IPS-18a (cell line): ENCODE measurements around the gene PRSS53.
"Not testable (repeated sequence)": the region's sequence is repeated elsewhere in the genome, so short reads cannot be mapped to it uniquely, and the experiment has no call there.

Experiments used
- H3K27ac ChIP-seq: one replicate; pipeline ENCODE4 v1.5.1; 2013; ENCODE audit warnings: low read length
- H3K27me3 ChIP-seq: one replicate; pipeline ENCODE4 v1.6.1; 2013; ENCODE audit warnings: mild to moderate bottlenecking, low read length; ENCODE audit not compliant: control insufficient read depth, insufficient read depth
- H3K36me3 ChIP-seq: one replicate; pipeline ENCODE4 v1.6.1; 2013; ENCODE audit warnings: low read depth, low read length; ENCODE audit not compliant: control insufficient read depth
- H3K4me1 ChIP-seq: one replicate; pipeline ENCODE4 v1.6.1; 2013; ENCODE audit warnings: low read depth, low read length; ENCODE audit not compliant: control insufficient read depth
- H3K4me3 ChIP-seq: one replicate; pipeline ENCODE4 v1.5.1; 2013; ENCODE audit warnings: low read length
- H3K9ac ChIP-seq: one replicate; pipeline ENCODE4 v1.6.1; 2013; ENCODE audit warnings: mild to moderate bottlenecking, low read length, moderate library complexity
- H3K9me3 ChIP-seq: one replicate; pipeline ENCODE4 v1.6.1; 2013; ENCODE audit warnings: low read depth, low read length; ENCODE audit not compliant: control insufficient read depth

PRSS53 gene

DNA sequence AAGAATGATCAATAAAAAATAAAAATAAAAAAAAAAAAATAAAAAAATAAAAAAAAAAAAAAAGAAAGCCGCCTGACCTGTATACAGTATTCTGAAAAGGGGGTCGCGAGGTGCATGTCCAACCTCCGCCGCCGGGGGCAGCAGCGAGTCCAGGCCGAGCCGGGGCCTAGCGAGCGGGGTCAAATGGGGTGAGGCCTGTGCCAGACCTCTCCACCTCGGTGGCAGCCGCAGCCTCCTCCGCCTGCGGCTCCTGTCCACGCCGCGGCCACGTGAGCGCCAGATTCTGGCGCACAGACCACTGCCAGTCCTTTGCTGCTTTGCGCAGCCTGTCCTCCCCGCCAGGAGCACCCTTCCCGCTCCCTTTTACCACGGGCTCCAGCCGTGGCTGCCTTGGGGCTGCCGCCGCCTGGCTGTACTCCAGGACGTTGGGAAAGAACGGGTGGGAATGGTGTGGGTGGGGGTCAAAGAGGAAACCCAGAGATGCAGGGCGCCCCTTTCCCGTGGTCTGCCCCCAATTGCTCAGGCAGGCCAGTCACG is 17.0 kb upstream of the PRSS53 start:
- Histone ChIP-seq H3K27me3 (no peaks in the 10 kb centered on the region), H3K9ac (no peak overlapping the region), H3K27ac (no peak overlapping the region), H3K9me3 (no peaks in the 10 kb centered on the region), H3K4me1 (no peaks in the 10 kb centered on the region), H3K4me3 (no peak overlapping the region), H3K36me3 (peaks cover 9% of the 10 kb centered on the region)

DNA sequence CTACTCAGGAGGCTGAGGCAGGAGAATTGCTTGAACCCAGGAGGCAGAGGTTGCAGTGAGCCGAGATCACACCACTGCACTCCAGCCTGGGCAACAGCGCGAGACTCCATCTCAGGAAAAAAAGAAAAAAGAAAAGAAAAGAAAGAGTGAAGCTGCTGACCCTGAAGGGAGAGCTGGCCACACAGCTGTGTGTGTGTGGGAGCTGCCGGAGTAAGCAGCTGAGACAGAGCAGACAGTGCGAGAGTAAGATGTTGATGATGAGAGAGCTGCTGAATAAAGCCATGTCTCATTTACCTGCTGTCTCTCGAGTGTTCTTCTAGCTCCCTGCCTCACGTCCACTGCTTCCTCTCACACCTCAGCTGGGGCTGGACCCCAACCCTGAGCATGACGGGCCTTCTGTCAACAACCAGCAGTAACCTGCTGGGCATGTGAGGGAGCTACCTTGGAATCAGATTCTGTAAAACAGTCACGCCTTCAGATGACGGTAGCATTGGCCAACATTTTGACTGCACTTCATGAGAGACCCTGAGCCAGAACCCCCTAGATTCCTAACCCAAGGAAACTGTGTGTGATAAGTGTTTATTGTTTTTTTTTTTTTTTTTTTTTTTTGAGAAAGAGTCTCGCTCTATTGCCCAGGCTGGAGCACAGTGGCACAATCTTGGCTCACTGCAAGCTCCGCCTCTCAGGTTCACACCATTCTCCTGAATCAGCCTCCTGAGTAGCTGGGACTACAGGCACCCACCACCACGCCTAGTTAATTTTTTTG is 12.3 kb upstream of the PRSS53 start:
- H3K9ac ChIP-seq, H3K4me1 ChIP-seq, H3K4me3 ChIP-seq, H3K9me3 ChIP-seq, H3K27ac ChIP-seq, H3K27me3 ChIP-seq, H3K36me3 ChIP-seq: not testable (repeated sequence)

DNA sequence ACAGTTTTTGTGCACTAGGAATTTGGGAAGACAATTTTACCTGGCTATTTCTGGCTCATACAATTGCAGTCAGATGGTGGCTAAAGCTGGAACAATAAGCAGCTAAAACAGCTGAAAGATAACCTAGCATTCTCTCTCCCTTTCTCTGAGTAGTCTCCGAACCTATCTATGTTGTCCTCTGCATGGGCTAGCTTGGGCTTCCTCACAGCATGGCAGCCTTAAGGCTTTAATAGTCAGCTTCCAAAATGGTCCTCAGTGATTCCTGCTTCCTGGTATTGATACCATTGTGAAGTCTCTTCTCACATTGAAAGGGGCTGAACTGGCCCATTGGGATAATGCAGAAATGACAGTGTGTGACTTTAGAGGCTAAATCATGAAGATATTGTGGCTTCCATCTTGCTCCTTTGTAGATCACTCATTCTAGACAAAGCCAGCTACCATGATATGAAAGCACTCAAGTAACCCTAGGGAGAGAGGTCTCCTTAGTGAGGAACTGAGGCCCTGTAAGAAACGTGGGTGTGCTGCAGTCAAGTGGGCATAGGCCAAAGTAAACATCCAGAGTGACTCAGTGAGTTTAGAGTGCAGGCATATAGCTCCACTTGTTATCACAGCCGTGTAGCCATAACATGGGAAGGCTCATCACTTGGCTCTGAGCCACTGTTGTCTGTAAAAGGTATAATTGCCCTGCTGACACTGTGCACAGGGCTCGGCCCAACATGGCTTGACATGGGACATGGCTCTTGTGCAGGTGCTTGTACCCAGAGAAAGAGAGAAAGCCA is 11.3 kb upstream of the PRSS53 start:
- Histone ChIP-seq H3K36me3 (no peaks in the 10 kb centered on the region), H3K9ac (no peak overlapping the region), H3K9me3 (no peaks in the 10 kb centered on the region)

DNA sequence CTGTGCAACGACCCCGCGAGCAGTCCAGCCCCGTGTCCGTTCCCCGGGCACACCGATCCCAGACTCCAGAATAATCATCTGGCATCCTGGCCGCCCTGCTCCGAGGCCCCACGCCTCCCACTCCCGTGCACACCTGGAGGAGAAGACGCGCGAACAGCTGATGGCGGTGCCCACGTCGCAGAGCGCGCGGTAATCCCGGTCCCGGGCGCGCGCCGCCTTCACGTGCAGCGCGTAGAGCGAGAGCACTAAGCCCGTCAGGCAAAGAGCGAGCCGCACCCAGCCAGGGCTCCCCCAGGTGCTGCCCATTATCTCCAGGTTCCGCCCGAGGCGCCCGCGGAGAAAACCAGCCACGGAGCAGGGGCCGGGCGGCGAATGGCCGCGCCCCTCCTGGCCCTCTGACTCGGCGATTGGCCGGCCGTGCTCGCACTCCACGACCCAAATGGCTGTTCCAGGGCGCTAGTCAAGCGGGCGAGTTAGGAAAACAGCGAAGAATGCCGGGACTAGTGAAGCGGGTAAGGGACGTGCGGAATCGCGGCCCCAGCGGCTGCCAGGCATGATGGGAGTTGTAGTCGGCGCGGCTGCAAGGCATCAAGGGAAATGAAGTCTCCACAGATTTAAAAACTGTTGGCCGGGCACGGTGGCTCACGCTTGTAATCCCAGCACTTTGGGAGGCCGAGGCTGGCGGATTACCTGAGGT is 5.8 kb upstream of the PRSS53 start, which contains the start of gene VKORC1:
Gene VKORC1, minus strand, starts transcription at position 374 of the 697 bp plus-strand sequence. Its CDS starts 68 bp downstream, at position 306.
- Histone ChIP-seq H3K27me3 (no peaks in the 10 kb centered on the region), H3K4me3 (peak within 1 kb of the TSS; percentile 78), H3K36me3 (peaks cover 13% of the 10 kb centered on the region), H3K4me1 (no peaks in the 10 kb centered on the region), H3K9me3 (no peaks in the 10 kb centered on the region), H3K9ac (peak within 1 kb of the TSS; percentile 56), H3K27ac (no peak within 1 kb of the TSS)

More for the DNA sequence above, 11.3 kb upstream of the PRSS53 start:
- Histone ChIP-seq H3K27me3 (no peaks in the 10 kb centered on the region), H3K4me3 (no peak overlapping the region), H3K27ac (no peak overlapping the region), H3K4me1 (no peaks in the 10 kb centered on the region)

DNA sequence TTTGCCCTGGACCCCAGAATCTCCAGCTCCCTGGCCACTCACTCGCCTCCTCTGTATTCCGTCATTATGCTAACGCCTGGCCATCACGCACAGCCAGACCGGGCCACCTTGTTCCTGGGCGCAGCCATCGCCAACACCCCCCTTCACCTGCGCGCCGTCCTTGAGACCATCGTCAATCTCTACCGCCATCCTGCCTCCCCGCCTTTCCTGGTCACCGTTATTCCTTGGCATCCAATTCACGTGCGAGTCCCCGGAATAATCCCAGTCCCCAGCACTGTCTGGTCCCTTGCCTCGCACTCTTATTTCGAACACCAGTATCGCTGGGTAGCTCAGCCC is 5.3 kb upstream of the PRSS53 start:
- H3K9ac ChIP-seq = peak overlapping the region; percentile 56
- H3K27me3 ChIP-seq = no peaks in the 10 kb centered on the region
- peak overlapping the region; percentile 78 for H3K4me3 ChIP-seq
- H3K27ac ChIP-seq = no peak overlapping the region
- peaks cover 13% of the 10 kb centered on the region for H3K36me3 ChIP-seq
- no peaks in the 10 kb centered on the region for H3K4me1 ChIP-seq
- H3K9me3 ChIP-seq = no peaks in the 10 kb centered on the region

DNA sequence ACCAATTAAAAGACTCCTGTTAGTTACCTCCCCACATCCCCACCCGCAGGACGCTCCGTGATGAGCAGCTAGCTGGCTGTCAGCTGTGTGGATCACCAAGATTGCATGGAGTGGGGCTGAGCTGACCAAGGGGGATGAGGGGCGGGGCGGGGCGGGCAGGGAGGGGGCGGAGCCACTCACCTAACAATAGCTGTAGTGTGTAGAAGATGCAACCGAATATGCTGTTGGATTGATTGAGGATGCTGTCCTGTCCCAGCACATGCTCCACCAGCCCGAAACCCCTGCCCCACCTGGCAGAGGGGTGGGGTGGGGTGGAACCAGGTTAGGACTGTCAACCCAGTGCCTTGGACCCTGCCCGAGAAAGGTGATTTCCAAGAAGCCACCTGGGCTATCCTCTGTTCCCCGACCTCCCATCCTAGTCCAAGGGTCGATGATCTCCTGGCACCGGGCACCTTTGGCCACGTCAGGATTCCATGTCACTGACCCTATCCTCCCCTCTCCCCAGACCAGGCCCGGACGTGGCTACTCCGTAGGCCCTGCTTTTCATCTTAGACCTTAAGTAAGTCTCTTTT is 4.5 kb upstream of the PRSS53 start:
- Histone ChIP-seq H3K4me1 (no peaks in the 10 kb centered on the region), H3K27ac (no peak overlapping the region), H3K27me3 (no peaks in the 10 kb centered on the region), H3K36me3 (peaks cover 13% of the 10 kb centered on the region), H3K4me3 (peak overlapping the region; percentile 78), H3K9ac (peak overlapping the region; percentile 56), H3K9me3 (no peaks in the 10 kb centered on the region)

DNA sequence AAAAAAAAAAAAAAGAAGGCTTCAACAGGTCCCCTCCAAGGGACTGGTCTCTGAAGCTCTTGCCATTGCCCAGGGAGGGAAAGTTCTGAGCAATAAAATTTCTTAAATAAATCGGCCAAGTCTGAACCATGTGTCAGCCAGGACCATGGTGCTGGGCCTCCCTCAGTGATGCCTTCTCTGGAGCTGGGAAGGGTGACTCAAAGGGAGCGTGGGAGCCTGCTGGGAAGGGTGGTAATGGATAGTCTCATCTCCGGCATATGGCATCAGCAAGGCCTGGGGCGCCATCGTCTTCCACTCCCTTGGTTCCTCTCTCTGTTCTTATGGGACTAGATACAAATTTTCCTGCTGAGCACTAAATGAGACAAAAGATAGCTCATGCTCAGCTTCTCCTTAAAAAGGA is 3.6 kb upstream of the PRSS53 start:
- Histone ChIP-seq H3K9me3 (no peaks in the 10 kb centered on the region), H3K27ac (no peak overlapping the region), H3K4me1 (no peaks in the 10 kb centered on the region), H3K36me3 (peaks cover 13% of the 10 kb centered on the region), H3K4me3 (no peak overlapping the region), H3K27me3 (no peaks in the 10 kb centered on the region), H3K9ac (no peak overlapping the region)

DNA sequence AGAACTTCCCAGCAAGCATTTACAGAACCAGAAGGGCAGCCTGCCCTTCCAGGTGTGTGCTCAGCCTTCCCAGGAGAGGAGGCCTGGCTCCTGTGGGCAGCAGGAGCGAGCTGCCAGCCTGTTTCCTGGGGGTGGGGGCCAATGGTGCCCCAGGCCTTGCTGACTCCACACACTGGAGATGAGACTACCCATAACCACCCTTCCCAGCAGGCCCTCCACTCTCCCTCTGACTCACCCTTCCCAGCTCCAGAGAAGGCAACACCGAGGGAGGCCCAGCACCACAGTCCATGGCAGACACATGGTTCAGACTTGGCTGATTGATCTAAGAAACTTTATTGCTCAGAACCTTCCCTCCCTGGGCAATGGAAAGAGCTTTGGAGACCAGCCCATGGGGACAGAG is 1.8 kb upstream of the PRSS53 start:
- Histone ChIP-seq H3K4me1 (no peaks in the 10 kb centered on the region), H3K27ac (no peak overlapping the region), H3K9ac (no peak overlapping the region), H3K9me3 (no peaks in the 10 kb centered on the region), H3K4me3 (no peak overlapping the region), H3K27me3 (no peaks in the 10 kb centered on the region), H3K36me3 (peaks cover 15% of the 10 kb centered on the region)

DNA sequence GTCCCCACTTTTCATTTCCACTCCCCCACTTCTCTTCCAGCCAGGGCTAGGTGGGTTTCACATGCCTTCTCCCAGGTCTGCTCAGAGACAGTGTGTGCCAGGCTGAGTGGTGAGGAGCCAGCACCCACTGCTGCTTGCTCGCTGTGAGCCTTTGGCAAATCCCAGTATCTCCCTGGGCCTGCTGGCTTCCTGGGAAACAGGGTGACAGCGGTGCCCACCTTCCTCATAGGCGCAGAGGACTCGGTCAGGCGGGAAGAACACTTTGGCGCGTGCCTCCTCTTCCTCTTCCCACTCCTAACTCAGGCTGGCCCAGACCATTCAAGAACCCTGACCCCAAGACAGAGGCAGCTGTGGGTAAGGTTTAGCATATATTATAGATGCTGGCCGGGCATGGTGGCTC is 456 bp upstream of the PRSS53 start:
- no peaks in the 10 kb centered on the region for H3K4me1 ChIP-seq
- H3K27ac ChIP-seq = no peak overlapping the region
- no peak overlapping the region for H3K4me3 ChIP-seq
- H3K27me3 ChIP-seq = no peaks in the 10 kb centered on the region
- no peak overlapping the region for H3K9ac ChIP-seq
- H3K36me3 ChIP-seq = peaks cover 17% of the 10 kb centered on the region
- no peaks in the 10 kb centered on the region for H3K9me3 ChIP-seq

DNA sequence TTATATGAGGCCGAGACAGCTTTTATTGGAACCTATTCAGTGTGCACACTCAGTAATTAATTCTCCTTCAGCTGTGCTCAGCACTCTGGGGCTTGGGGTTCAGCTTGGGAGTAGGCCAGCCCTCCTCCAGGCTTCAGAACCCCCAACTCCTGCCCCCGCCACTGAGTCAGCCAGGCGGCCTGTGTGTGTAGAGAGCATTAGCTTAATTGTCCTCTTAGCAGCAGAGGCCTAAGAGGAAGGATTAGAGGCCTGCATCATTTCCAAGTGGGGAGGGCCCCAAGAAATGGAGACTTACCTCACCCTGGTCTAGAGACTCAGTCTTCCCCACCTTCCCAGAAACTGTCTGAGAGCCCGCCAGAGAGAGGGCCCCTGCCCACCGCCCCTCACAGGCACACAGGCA is 772 bp downstream of the PRSS53 start:
- Histone ChIP-seq H3K36me3 (peaks cover 17% of the 10 kb centered on the region), H3K4me3 (no peak overlapping the region), H3K27me3 (no peaks in the 10 kb centered on the region), H3K9ac (no peak overlapping the region), H3K27ac (no peak overlapping the region), H3K9me3 (no peaks in the 10 kb centered on the region), H3K4me1 (no peaks in the 10 kb centered on the region)

DNA sequence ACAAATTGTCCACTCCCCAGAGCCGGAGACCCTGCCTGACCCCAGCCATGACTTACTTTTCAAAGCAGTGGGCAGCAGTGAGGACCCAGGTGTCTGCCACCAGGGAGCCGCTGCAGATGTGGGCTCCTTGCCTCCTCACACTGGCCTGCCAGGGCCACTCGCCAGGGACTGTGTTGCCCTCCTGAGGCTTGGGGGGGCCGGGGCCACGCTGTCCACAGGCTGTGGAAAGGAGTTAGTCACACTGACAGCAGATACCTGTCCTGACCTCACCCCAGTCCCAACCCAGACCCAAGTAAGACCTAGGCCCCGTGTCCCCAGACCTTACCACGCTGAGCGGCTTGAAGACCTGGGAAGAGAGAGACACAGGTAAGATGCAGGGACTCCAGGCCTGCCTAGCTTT is 1.3 kb downstream of the PRSS53 start:
- H3K4me1 ChIP-seq = no peaks in the 10 kb centered on the region
- H3K27me3 ChIP-seq = no peaks in the 10 kb centered on the region
- H3K27ac ChIP-seq = no peak overlapping the region
- H3K9me3 ChIP-seq = no peaks in the 10 kb centered on the region
- no peak overlapping the region for H3K4me3 ChIP-seq
- H3K9ac ChIP-seq = no peak overlapping the region
- H3K36me3 ChIP-seq = peaks cover 17% of the 10 kb centered on the region
